Measurements from ENCODE around the gene VAMP4.

The VAMP4 gene

GRCh38 chr1:171741872-171742576 lies at the start of gene VAMP4:
Gene VAMP4, minus strand, starts transcription at chr1:171742065. Its CDS starts 3,651 bp downstream, at chr1:171738414.
- DNase-seq: peak; percentile 75 to 79

GRCh38 chr1:171790318-171790717 lies 48.5 kb upstream of the VAMP4 start:
- no peak for DNase-seq

GRCh38 chr1:171788696-171789095 lies 46.8 kb upstream of the VAMP4 start:
- no peak for DNase-seq

GRCh38 chr1:171787686-171788480 lies 46.0 kb upstream of the VAMP4 start:
- DNase-seq: no peak

- no peak for DNase-seq
Observed at GRCh38 chr1:171786534-171786933, 44.7 kb upstream of the VAMP4 start.

GRCh38 chr1:171785766-171786165 lies 43.9 kb upstream of the VAMP4 start:
- no peak for DNase-seq

- no peak for DNase-seq
Observed at GRCh38 chr1:171784784-171785183, 42.9 kb upstream of the VAMP4 start.

- no peak for DNase-seq
Observed at GRCh38 chr1:171783816-171784530, 42.1 kb upstream of the VAMP4 start.

GRCh38 chr1:171781176-171781875 lies 39.5 kb upstream of the VAMP4 start, which contains the start of gene METTL13:
Gene METTL13, plus strand, starts transcription at chr1:171781660. Its CDS starts 308 bp downstream, at chr1:171781968.
- peak; percentile 98 for DNase-seq

GRCh38 chr1:171780583-171781175 lies 38.8 kb upstream of the VAMP4 start:
- no peak for DNase-seq

GRCh38 chr1:171772312-171772711 lies 30.4 kb upstream of the VAMP4 start:
- DNase-seq: no peak

- DNase-seq: no peak
Observed at GRCh38 chr1:171769754-171770153, 27.9 kb upstream of the VAMP4 start.

- no peak for DNase-seq
Observed at GRCh38 chr1:171769171-171769570, 27.3 kb upstream of the VAMP4 start.

GRCh38 chr1:171763764-171764163 lies 21.9 kb upstream of the VAMP4 start:
- DNase-seq: no peak

- no peak for DNase-seq
Observed at GRCh38 chr1:171762143-171762563, 20.3 kb upstream of the VAMP4 start.

GRCh38 chr1:171758011-171758410 lies 16.1 kb upstream of the VAMP4 start:
- DNase-seq: no peak

GRCh38 chr1:171756856-171757255 lies 15.0 kb upstream of the VAMP4 start:
- no peak for DNase-seq

- no peak for DNase-seq
Observed at GRCh38 chr1:171754971-171755370, 13.1 kb upstream of the VAMP4 start.

- DNase-seq: no peak
Observed at GRCh38 chr1:171754353-171754705, 12.5 kb upstream of the VAMP4 start.

- DNase-seq: no peak
Observed at GRCh38 chr1:171753685-171754352, 12.0 kb upstream of the VAMP4 start.

- no peak for DNase-seq
Observed at GRCh38 chr1:171753182-171753581, 11.3 kb upstream of the VAMP4 start.

- DNase-seq: no peak
Observed at GRCh38 chr1:171751221-171751620, 9.4 kb upstream of the VAMP4 start.

Measured in Kasumi-1 (cell line).